CD4-positive, alpha-beta T cell treated with Interferon gamma for 1 hour (primary cell): ENCODE data around the gene SLC2A13.
"Not testable (repeated sequence)": the region's sequence is repeated elsewhere in the genome, so short reads cannot be mapped to it uniquely, and the experiment has no call there.

Experiments
- DNase-seq: peaks from one replicate; pipeline ENCODE4 v3.0.0-alpha.2; 2020

Gene SLC2A13

DNA sequence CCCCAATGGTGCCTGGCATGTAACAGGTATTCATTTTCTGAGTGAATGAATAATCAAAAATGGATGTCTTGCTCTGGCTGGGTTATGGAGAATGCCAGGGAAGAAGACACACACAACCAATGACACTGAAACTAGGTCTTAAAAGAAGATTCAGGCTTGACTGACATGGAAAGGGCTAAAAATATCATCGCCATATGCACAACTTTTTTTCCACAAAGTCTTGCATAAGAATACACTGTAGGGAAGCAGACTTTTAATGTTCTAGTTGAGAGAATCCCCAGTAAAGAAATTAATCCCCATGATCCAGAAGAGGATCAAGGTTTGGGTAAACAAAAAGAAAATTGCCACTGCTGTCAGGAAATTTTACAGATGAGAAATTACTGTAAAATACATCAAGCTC lies 116.4 kb downstream of the SLC2A13 start:
- no peak for DNase-seq

DNA sequence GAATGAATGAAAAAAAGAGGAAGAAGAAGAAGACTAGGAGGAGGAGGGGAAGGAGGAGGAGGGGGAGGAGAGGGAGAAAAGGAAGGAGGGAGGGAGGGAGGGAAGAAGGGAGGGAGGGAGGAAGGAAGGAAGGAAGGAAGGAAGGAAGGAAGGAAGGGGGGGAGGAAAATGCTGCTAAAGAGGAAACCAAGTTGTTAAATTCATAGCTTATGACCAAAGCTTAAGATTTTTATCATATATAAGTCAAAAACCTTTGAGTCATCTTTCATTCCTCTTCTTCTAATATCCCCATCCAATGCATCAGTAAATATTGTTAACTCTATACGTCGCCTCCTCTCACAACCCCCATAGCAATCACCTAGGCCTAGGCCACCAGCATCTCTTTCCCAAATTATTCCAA lies 117.3 kb downstream of the SLC2A13 start:
- no peak for DNase-seq

DNA sequence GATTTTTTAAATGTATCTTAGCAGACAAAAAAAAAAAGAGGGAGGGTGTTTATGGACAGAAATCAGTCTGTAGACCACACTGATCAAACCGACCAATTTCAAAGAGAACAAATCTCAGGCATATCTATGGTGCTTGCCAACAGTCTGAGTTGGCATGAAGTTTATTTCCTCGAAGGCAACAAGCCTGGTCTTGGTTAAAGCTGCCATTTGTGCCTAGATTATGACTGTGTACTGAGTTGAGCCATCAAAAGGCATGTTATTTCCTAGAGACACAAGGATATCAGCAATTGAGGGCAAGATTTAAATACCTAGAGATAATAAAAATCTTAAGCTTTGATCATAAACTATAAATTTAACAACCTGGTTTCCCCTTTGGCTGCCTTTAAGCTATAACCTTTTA lies 119.2 kb downstream of the SLC2A13 start:
- no peak for DNase-seq

DNA sequence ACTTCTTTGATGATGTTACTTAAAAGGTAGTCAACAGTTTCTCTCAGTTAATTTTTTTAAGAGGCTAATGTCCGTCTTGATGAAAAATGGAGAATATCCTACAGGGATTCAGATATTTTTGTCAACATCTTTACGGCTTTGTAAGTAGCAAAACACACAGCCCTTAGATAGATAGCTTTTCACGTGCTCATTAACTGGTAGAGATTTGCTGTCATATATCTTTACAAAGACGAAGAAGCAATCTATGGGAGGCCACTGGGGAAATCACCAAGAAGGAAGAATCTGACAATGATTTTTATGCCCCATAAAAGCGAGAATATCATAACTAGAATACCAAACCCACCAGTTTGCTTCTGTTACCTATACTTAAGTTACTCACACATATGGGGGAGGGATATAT lies 121.2 kb downstream of the SLC2A13 start:
- DNase-seq: no peak

DNA sequence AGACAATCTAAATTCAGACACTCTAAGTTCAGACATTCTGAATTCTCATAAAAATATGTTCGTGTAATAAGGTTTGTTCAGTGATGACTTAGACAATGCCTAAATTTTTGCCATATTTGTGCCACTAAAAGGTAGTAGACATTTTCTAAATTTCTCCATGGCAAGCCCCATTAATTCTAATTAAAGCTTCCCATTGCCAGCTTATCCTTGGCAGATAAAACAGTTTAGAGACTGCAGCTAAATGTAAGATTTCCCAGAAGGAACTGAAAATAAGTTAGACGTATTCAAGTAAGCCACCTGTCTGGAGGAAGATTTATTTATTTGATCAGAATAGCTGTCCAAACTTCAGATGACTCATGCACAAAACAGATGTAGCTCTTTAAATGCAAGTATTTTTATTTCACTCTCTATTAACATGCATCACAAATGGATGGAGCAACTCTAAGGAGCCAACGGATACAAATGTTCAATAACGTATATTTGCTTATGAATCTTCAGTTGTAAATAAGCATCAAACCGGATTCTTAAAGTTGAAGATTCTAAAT lies 130.4 kb downstream of the SLC2A13 start:
- no peak for DNase-seq

DNA sequence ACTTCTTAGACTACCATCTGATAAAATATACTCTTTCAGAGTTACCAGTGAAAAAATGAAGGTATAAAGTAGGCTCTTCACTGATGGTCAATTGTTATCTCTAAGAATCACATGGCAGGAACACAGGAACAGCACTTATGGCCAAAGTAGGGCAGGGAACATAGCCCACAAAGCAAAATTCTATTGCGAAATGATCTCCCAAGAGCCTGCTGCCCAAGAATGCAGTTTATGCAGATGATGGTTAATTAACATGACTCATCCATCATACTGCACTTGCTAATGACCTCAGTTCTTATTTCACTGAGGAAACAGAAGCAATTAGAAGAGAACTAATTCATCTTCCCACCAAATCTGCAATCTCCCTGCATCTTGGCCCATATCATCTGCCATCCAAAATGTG lies 133.8 kb downstream of the SLC2A13 start:
- no peak for DNase-seq

DNA sequence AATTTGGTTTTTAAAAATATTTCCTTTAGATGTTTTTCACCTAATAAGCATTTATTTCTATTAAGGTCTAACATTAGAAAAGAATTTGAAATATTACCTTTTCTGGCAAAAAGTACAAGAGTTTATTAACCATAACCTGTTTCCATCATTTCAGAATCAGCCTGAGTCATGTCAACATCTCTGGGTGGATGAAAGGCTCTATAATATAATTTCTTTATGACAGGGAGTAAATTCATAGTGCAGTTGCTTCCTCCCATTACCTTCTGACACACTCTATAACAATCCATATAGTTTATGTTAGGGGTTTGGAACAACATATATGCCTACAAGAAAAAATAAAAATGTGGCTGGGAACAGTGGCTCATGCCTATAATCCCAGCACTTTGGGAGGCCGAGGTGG lies 134.5 kb downstream of the SLC2A13 start:
- DNase-seq: no peak

DNA sequence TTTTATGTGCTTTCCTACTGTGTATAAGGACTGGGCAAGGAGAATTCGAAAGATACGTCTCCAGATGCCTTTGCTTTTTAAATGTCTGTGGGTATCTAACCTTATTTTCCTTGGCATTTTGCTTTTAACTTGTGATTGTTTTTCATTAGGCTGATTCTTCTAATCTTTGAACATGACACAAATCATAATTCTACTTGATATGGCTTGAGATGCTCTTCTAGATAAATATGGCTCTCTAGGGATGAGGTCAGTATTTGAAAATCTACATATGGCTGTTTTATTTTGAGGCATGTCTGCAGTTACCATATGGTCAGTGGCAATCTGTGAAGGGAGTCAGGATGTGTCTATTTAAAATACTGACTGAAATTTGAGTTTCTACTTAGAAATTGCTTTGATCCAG lies 139.2 kb downstream of the SLC2A13 start:
- DNase-seq: no peak

DNA sequence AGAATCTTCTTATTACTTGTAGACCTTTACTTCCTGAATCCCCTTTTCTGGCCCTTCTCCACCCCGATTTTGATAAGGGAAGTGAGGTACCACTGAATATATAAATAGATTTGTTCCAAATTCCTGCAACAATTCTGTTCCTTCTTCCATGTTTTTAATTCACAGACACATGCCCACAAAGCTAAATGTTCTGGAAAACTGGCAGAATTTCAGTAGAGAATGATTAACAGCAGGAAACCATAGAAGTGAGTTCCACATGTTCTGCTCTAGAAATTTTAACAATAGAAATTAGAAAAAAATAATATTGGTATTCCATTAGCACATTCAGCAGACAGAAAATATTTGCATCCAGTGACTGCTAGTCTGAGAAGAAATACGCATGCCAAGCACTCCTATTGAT lies 139.6 kb downstream of the SLC2A13 start:
- no peak for DNase-seq

DNA sequence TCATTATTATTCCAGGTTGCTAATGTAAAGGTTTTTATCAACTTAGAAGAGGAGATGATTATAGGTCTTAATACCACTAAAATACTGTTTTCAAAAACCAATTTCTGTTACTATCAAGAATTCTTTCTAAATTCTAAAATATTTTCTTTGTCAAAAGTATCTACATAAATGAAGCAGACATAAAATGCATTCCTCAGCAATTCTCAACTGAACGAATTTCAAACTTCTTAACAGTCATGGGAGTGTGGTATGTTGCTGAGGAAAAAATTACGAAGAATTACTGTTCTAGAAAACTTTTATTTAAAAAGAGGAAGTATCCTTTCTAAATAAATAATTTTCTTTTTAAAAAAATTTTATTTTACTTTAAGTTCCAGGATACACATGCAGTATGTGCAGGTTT lies 146.4 kb downstream of the SLC2A13 start:
- no peak for DNase-seq

DNA sequence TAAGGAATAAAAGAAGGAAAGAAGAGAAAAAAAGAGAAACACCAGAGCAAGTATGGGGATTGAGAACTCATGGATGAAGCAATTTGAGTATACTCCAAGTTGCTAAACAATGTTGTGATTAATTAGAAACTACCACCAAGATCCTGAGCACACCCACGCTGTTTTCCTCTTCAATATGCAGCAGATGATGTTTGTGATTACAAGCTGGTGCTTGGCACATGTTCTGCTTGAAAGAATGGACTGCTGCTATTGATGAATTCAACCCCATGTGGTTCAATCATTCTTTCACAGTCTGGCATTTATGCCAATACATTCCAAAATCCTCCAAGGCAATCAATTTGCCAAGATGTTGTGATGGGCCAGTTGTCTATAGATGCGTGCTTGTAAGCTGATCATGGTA lies 146.8 kb downstream of the SLC2A13 start:
- no peak for DNase-seq

DNA sequence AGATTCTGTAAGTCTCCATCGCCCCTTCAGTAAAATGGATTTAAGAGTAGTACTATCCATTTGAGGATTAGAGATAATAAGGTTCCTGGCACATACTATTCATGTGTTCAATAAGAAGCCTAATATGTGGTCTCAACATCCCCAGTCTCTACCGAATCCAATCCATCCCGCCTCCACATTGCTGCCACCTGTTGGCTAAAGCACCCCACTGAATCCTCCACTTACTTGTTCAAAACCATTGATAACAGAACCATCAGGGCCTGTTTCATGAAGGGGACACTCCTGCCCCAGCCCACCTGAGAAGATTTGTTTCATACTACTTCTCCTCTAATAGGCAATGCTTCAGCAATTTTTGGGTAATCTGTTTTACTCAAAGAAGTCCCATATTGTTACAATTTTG lies 147.5 kb downstream of the SLC2A13 start:
- no peak for DNase-seq

DNA sequence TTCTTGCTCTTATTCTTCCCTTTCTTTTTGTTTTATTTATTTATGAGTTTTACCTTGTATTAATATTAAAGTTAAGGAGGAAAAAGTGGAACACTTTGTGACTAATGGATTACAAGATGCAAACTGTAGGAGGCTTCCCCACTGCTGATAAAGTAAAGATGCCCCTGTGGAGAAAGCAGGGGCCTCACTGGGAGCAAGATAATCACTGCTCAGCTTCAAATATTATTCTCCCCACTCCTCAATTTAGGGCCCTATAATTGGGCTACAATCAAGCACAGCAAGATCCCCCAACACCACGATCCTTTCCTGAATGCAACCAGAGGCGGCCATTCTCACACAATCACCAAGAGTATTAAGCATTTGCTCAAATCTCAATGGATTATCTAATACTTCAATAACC lies 149.2 kb downstream of the SLC2A13 start:
- DNase-seq: no peak

DNA sequence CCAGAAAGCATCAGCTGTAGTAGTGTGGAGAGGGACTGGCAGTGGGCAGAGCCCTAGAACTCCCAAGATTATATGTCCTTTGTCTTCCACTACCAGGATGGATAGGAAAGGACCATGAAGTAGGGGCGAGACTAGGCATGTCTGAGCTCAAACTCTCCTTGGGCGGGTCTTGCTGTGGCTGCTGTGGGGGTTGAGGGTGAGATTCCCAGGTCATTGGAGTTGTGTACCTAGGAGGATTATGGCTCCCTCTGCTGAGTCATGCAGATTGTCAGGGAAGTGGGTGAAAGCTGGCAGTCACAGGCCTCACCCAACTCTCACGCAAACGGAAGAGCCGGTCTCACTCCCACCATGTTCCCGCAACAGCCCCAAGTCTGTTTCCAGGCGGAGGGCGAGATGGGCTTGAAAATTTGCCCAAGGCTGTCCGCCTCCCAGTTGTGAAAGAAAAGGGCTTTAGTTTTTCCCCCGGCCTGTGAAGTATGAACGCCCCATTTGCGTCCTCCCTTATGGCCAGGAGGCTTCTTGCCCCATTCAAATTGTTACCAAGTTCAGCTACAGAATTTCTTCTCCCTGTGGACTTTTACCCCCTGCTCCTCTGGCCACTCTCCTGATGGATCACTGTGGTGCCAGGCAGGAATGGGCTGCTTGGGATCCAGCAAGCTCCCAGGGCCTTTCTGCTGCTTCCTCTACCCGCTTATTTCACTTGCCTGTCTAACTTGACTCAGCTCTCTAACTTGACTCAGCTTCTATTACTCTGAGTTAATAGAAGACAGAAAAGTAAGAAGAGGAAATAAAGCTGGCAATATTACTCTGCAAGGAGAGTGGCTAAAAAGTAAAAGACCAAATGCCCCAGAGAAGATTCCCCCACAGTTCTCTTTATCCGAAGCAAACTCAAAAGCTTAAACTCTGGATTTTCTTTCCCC lies 159.3 kb downstream of the SLC2A13 start:
- no peak for DNase-seq

DNA sequence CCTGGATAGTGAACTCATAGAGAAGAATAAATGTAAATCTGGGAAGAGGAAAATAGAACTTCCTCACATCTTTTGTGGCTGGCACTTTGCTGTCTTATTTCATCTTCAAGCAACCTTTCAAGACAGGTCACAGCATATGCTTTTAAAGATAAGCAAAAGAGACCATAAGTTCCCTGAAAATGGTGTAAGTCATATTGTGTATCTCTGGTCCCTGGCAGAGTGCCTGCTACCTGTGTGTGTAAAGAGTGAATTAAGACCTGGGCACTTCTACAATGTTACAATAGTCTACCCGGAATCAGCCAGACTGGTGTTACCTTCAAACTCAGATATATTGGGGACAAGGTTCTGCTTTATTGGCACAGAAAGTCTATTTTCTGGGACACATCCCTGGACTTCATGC lies 168.8 kb downstream of the SLC2A13 start:
- DNase-seq: no peak

DNA sequence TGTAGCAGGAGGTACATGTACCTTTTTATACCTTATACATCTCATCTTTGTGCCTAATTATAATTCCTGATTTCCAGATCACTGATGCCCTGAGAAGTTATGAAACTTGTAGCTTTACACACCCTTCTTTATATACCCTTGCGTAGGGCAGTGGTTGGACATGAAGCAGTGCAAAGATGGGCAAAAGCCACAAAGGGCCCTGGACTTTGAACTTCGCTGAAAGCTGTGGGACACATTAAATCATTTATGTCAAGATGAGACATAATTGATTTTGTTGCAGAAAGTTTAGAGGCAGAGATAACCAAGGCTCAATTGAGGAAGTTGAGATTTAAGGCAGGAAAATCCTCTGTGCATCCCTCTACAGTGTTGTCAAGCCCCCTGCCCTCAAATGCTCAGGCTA lies 170.0 kb downstream of the SLC2A13 start:
- DNase-seq: no peak

DNA sequence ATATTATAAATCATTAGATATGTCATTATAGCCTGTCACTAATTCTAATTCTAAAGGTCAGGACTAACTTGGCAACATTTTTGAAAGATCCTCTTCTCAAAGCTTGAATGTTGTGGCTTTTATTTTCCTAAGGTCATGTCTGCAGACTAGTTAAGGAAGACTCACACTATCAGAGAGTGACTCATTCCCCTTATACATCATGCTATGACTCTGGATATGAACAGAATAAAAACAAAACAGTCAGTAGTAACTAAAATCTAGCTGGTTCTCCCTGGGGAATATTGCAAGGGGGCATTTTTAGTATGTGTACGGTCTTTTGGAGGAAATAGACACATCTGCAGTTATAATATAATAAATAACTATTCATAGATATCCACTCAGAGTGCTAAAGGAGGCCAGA lies 170.6 kb downstream of the SLC2A13 start:
- no peak for DNase-seq

DNA sequence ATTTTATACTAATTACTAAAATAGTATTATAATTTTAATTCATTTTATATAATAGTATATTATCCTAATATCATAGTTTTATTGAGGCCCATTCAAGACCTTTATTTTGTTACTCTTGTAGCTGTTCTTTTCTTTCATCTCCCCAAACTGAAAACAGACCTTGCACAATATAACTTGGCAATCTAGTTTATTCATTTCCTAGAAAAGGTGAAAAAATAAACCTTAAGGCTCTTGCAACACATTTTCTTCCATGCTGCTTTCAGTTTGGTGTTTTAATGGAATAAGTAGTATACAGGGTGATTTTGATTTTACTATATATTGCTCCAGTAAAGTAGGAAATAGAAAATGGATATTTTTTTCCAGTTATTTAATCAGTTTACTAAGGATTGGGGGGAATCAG lies 174.0 kb downstream of the SLC2A13 start:
- DNase-seq: no peak

DNA sequence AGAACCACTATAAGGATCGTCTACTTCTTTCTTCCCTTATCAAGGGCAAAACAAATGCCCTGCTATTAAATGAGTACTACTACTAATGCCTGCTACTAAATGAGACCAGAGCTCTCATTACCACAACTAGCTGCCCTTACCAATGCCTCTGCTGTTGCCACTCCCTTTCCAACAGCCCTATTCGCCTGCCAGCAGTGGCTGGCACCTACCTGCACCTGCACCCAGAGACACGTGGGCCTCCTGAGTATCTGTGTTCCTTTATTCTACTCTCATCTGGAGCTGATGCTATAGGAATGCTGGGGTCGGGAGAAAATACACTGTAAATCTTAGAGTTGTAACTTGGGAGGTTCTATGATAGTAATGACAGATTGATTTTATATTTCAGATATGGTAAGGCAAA lies 174.7 kb downstream of the SLC2A13 start:
- DNase-seq: no peak

DNA sequence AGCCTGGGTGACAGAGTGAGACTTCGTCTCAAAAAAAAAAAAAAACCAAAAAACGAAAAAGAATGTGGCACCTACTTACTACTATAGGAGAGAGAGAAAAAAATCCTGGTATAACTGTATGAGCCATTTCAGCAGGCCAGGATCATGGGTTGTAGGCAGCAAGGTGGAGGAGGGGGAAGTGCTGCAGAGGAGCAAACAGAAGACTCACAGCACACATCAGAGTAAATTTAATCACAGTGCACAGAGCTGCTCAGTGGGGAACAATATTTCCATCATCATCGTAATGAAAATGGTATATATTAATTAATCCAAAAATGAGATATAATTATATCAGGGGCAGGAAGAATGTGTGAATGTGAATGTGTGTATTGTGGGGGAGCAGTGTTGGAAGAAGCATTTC lies 175.8 kb downstream of the SLC2A13 start:
- DNase-seq: no peak

DNA sequence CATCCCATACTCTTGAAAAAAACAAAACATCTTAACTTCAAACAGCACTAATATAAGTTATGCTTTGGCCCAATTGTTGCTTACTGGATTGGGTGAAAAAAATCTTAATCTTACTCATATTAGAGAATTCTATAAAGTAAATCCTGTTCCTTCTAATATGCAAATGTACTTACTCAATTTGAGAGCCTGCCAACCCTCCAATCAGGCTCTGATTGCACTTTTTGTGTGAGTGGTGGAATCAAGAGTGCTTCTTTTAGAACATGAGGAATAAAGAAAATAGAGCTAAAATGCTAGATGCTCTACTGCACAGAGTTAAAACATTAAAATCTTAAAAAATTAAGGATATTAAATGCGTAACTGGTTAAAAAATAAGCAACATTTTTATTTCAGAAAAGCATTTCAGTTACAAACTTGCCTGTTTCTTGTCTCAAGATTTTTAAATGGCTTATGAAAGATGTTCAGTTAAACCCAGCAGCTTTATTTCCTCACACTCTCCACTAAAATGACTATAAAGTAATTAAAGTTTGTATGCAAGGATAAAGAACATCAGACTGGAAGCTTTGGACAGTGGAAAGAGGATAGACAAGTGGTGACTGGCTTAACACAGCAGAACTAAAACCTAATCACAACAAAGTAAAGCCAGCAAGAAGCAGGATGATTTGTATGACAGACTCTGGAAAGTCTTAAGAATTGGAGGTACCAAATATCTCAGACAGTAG lies 177.5 kb downstream of the SLC2A13 start:
- no peak for DNase-seq

DNA sequence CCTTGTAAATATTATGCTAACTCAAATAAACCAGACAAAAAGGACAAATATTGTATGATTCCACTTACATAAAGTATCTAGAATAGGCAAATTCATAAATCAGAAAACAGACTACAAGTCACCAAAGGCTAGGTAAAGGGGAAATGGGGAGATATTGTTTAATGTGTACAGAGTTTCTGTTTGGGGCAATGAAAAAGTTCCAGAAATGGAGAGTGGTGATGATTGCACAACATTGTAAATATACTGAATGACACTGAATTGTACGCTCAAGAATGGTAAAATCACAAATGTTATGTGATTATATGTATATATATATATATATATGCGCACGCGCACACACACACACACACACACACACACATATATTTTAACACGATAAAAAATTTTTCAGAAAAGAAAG lies 182.5 kb downstream of the SLC2A13 start:
- no peak for DNase-seq

DNA sequence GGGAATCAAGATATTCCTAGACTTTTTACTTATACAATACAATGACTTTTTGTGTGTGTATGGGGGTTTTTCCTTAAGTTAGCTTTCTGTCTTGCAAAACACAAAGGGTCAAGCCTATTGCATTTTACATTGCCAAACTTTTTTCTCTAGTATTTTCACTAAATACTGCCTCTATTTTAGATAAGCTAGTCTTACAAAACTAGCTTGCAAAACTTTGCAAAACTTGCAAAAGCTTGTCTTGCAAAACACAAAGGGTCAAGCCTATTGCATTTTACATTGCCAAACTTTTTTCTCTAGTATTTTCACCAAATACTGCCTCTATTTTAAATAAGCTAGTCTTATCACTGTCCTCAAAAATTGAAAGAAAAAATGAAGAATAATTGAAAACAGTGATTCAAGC lies 183.3 kb downstream of the SLC2A13 start:
- not testable (repeated sequence) for DNase-seq

DNA sequence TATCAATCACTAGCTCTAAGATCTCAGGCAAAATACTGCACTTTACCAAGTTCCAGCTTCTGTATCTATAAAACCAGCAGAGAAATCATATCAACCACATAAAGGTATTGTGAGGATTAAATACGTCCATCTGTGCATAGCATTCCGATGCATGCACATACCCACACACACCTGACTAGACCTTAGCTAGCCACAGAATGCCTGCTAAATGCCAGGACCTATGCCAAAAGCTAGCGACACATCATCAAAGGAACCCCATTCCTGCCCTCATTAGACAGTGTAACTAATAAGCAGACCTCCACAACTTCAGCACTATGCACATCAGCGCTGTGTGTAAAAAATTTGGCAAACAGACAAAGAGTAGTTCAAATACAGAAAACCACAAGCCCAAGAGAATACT lies 185.2 kb downstream of the SLC2A13 start:
- no peak for DNase-seq
